Activated CD8-positive, alpha-beta T cell treated with anti-CD3 and anti-CD28 coated beads for 36 hours (primary cell): Measurements from ENCODE around the gene CHCHD3. TPM values are rescaled to one million over a fixed set of nuclear protein-coding genes. Genes with fewer than 3 reads are reported as not detected.

ENCODE experiments used
- ATAC-seq: fragments of 200-7000 bp; cut with Tn5 transposase; one replicate; pipeline ENCODE4 v1.10.0; 2021; ENCODE audit warnings: mild to moderate bottlenecking, moderate library complexity
- CTCF ChIA-PET: fragments of 350-600 bp; sonication (Branson Sonifier 250); formaldehyde crosslinking; loops from one replicate; lab custom pipeline; 2021; ENCODE audit warnings: antibody characterized with exemption; lab: Charles Lee
- POLR2A ChIA-PET: fragments of 350-600 bp; sonication (Branson Sonifier 250); formaldehyde crosslinking; loops from one replicate; lab custom pipeline; 2021; ENCODE audit warnings: antibody characterized with exemption; lab: Charles Lee
- DNase-seq: peaks from one replicate; pipeline ENCODE4 v3.0.0-alpha.2; 2020
- H3K27ac Mint-ChIP-seq: one replicate; pipeline ENCODE4 v1.8.0; 2021; ENCODE audit warnings: mild to moderate bottlenecking, mixed read lengths
- H3K27me3 Mint-ChIP-seq: one replicate; pipeline ENCODE4 v1.8.0; 2021; ENCODE audit warnings: mixed read lengths
- H3K36me3 Mint-ChIP-seq: one replicate; pipeline ENCODE4 v1.8.0; 2021; ENCODE audit warnings: low read depth, mixed read lengths
- H3K4me1 Mint-ChIP-seq: one replicate; pipeline ENCODE4 v1.8.0; 2021; ENCODE audit warnings: low read depth, mixed read lengths
- H3K4me3 Mint-ChIP-seq: one replicate; pipeline ENCODE4 v1.8.0; 2021; ENCODE audit warnings: mild to moderate bottlenecking, moderate library complexity, mixed read lengths
- H3K9me3 Mint-ChIP-seq: one replicate; pipeline ENCODE4 v1.8.0; 2021; ENCODE audit warnings: mixed read lengths
- intact Hi-C: fragments of 100-400 bp; cut with micrococcal nuclease; formaldehyde crosslinking; loops from one replicate; pipeline ENCODE4 v1.10.0; 2022
- total RNA-seq, 2 experiments: library from RNA; stranded (reverse); gene quantifications; one replicate each; pipeline ENCODE4 v1.2.3, GENCODE V29; 2021
- TF ChIP-seq, protein P1 (sequence below): fragments of 200-600 bp; IDR thresholded peaks from one replicate; pipeline ENCODE4 v1.8.0; 2022; ENCODE audit warnings: antibody characterized with exemption, mild to moderate bottlenecking

CHCHD3 gene
- total RNA-seq, 2 experiments from 2014 or later = 61.4 to 63.4 TPM

DNA sequence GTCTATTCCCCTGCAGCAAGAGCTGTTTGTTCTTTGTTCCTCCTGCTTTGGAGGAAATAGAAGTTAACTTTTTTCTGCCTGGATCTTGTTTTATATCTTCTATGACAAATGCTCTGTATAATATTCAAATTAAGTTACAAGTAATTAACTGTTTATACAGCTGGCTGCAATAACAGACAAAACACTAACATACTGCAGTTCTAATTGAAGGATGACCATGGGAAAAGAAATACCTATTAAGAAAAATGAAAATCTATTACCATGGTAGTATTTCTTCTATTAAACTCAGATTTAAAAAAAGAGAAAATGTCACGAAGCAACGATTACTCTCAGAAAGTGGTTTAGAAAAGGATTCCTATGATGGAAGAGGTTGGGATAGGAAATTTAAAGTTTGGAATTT lies 291.8 kb downstream of the CHCHD3 start:
- ChIA-PET CTCF (interaction anchor here (0.7 kb wide), 1 partner anchor 635 kb away, joined by 3 read pairs; no protein-coding TSS in a partner anchor), POLR2A (no interaction called here)
- TF ChIP-seq, protein P1, sequence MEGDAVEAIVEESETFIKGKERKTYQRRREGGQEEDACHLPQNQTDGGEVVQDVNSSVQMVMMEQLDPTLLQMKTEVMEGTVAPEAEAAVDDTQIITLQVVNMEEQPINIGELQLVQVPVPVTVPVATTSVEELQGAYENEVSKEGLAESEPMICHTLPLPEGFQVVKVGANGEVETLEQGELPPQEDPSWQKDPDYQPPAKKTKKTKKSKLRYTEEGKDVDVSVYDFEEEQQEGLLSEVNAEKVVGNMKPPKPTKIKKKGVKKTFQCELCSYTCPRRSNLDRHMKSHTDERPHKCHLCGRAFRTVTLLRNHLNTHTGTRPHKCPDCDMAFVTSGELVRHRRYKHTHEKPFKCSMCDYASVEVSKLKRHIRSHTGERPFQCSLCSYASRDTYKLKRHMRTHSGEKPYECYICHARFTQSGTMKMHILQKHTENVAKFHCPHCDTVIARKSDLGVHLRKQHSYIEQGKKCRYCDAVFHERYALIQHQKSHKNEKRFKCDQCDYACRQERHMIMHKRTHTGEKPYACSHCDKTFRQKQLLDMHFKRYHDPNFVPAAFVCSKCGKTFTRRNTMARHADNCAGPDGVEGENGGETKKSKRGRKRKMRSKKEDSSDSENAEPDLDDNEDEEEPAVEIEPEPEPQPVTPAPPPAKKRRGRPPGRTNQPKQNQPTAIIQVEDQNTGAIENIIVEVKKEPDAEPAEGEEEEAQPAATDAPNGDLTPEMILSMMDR = no peak
- Mint-ChIP-seq H3K9me3 (no peaks in the 10 kb centered on the region), H3K4me3 (no peak overlapping the region), H3K27me3 (no peaks in the 10 kb centered on the region), H3K27ac (no peak overlapping the region), H3K36me3 (peaks cover 23% of the 10 kb centered on the region), H3K4me1 (peaks cover 5% of the 10 kb centered on the region)
- intact Hi-C loops = no loop called here
- ATAC-seq (no peak), DNase-seq (no peak)

DNA sequence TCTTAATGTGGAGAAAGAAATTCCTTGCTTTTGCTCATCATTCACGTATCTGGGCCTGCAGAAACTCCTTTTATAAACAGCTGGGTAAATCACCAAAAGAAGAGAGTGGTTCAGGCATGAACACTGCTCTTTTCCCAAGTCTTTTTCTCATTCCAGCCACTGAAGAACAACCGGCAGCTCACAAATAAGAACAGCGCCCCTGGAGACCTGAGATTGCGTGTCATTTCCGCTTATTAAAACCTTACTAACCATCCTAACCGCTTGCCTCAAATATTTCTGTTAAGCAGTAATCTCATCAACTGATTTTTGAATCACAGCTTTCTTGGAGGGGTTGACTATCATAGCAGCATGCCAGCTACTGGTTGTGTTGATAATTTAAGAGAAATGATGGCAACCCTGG lies 292.6 kb downstream of the CHCHD3 start:
- ATAC-seq (no peak), DNase-seq (no peak)
- H3K9me3 Mint-ChIP-seq = no peaks in the 10 kb centered on the region
- ChIA-PET POLR2A (no interaction called here), CTCF (interaction anchor here (0.7 kb wide), 1 partner anchor 635 kb away, joined by 3 read pairs; no protein-coding TSS in a partner anchor)
- H3K4me3 Mint-ChIP-seq = no peak overlapping the region
- peaks cover 5% of the 10 kb centered on the region for H3K4me1 Mint-ChIP-seq
- no peak overlapping the region for H3K27ac Mint-ChIP-seq
- peaks cover 29% of the 10 kb centered on the region for H3K36me3 Mint-ChIP-seq
- TF ChIP-seq, protein P1 = no peak
- intact Hi-C loops = no loop called here
- no peaks in the 10 kb centered on the region for H3K27me3 Mint-ChIP-seq

DNA sequence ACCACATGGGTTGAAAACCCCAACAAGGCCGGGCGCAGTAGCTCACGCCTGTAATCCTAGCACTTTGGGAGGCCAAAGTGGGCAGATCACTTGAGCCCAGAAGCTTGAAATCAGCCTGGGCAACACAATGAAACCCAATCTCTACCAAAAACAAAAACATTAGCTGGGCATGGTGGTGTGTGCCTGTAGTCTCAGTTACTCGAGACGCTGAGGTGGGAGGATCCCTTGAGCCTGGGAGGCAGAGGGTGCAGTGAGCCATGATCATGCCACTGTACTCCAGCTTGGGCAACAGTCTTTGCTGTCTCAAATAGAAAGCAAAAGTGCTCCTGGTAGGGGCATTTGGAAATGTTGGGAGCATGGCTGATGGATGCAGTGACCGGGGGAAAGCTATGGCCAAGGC lies 296.0 kb downstream of the CHCHD3 start:
- Mint-ChIP-seq H3K4me1 (peaks cover 5% of the 10 kb centered on the region), H3K9me3 (no peaks in the 10 kb centered on the region), H3K27me3 (no peaks in the 10 kb centered on the region), H3K36me3 (peaks cover 26% of the 10 kb centered on the region), H3K27ac (no peak overlapping the region), H3K4me3 (no peak overlapping the region)
- DNase-seq = no peak
- TF ChIP-seq, protein P1 = no peak
- no peak for ATAC-seq
- intact Hi-C loops = no loop called here
- CTCF ChIA-PET = no interaction called here
- POLR2A ChIA-PET = no interaction called here

DNA sequence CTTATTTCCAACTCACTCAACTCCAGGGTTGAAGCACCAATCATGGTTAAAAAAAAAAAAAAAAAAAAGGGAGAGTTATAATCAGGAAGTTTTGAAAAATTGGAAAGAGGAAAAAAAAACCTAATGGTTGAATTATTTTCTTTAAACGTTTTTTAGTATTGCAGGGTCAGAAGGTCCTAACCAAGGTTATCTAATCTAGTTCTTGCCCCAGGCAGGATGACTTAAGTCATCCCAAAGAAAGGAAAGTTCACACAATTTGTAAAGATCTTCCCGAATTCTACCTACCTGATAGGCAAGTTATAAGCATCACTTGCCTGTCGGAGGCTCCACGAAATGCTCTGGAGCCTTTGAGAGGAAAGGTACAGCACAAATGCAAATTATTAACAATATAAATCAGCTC lies 297.5 kb downstream of the CHCHD3 start:
- CTCF ChIA-PET = no interaction called here
- no peak for DNase-seq
- POLR2A ChIA-PET = no interaction called here

DNA sequence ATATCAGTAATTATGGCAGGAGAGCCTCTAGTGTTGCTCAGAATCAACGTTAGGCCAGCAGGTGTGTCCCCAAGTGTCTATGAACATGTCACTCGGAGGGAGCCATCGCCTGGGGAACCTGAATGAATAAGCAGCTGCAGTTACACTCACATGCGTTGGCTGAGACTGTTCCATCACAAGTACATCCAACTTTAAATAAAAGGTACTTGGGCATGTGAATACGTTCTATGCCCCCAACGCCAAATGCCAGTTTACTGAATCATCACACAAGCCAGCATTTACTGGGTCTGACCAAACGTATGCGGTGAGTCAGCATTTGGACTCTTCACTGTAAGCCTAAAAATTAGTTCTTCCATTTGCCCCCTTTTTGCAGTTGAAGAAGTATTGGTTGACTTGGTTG lies 298.1 kb downstream of the CHCHD3 start:
- Mint-ChIP-seq H3K9me3 (no peaks in the 10 kb centered on the region), H3K27me3 (no peaks in the 10 kb centered on the region), H3K36me3 (peaks cover 20% of the 10 kb centered on the region), H3K4me1 (peaks cover 6% of the 10 kb centered on the region), H3K4me3 (no peak overlapping the region), H3K27ac (no peak overlapping the region)
- CTCF ChIA-PET = no interaction called here
- POLR2A ChIA-PET = interaction anchor here (0.5 kb wide), 1 partner anchor 32 kb away, joined by 3 read pairs; no protein-coding TSS in a partner anchor
- intact Hi-C loops = no loop called here
- TF ChIP-seq, protein P1 = no peak
- no peak for ATAC-seq
- no peak for DNase-seq

More for the DNA sequence above, 297.5 kb downstream of the CHCHD3 start:
- peaks cover 3% of the 10 kb centered on the region for H3K4me1 Mint-ChIP-seq
- H3K4me3 Mint-ChIP-seq = no peak overlapping the region
- no peaks in the 10 kb centered on the region for H3K27me3 Mint-ChIP-seq
- H3K9me3 Mint-ChIP-seq = no peaks in the 10 kb centered on the region
- intact Hi-C loops = no loop called here
- no peak for ATAC-seq
- TF ChIP-seq, protein P1 = no peak
- no peak overlapping the region for H3K27ac Mint-ChIP-seq
- H3K36me3 Mint-ChIP-seq = peaks cover 24% of the 10 kb centered on the region
